Stimulated activated CD8-positive, alpha-beta memory T cell treated with anti-CD3 and anti-CD28 coated beads, Interleukin-2, amount 100 ng/mL, for 48 hours (primary cell): ENCODE results near the gene NPL.

Source experiments
- DNase-seq, 2 donors: peaks; one replicate each; pipeline ENCODE4 v3.0.0-alpha.2; 2020; ENCODE audit warnings: low read depth in 2 of 2

NPL gene, protein sequence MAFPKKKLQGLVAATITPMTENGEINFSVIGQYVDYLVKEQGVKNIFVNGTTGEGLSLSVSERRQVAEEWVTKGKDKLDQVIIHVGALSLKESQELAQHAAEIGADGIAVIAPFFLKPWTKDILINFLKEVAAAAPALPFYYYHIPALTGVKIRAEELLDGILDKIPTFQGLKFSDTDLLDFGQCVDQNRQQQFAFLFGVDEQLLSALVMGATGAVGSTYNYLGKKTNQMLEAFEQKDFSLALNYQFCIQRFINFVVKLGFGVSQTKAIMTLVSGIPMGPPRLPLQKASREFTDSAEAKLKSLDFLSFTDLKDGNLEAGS

DNA sequence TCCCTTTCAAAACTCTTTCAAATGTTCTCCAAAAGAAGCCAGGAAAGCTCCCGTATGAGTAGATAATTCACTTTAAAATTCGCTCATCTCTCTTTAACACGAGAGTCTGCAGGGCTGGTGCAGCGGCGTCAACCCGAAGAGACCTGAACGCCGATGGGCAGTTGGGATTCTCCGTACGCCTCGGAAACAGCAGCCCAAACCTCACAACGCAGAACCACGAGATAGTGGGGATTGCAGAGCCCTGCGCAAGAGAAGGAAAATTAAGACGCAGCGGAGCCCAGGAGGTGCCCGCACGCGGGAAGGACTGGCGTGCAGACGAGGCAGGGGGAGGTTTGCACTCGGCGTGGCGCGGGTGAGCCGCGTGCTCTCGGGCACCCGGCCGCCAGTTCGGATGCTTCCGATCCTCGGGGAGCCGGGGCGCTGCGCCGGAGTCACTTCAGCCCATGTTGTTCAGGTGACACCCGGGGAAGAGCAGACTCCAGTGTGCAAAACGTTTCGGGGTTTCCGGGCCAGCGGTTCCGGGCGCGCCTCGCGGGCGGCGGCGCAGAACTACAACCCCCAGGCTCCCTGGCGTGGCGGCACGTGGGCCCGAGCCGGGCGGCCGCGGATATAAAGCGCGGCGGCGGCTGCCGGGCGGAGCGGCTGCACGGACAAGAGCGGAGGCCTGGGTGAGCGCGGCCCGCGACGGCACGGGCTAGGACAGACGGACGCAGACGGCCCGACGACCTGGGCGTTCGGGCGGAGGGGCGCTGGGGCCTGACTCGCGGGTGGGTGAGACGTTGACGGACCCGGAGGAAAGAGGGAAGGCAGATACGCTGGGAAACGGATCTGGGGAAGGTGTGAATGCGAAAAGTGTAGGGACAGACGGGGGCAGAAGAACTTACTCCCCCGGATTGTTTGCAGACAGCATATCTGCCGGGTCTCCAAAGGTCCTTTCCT lies at the start of gene NPL:
TSS of gene NPL (plus strand) at position 636 of the 939 bp plus-strand sequence. CDS start 4,599 bp downstream, outside the sequence.
- peak; percentile 74 to 77 for DNase-seq

DNA sequence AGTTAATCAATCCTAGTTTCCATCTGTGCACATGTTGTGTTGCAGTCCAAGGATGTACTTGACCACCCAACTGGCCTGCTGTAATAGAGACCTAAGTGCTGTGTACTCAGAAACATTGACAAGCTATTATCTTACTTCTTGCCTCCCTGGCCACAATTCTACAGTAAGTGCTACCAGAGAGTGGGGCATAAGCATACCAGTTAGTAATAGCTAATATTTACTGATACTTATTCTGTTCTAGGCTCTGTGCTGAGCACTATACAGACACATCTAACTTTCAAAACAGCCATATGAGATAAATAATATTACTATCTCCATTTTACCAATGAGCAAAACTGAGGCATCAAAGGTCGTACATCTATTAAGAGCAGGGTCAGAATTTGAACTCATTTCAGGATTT lies 49.5 kb upstream of the NPL start:
- no peak for DNase-seq

DNA sequence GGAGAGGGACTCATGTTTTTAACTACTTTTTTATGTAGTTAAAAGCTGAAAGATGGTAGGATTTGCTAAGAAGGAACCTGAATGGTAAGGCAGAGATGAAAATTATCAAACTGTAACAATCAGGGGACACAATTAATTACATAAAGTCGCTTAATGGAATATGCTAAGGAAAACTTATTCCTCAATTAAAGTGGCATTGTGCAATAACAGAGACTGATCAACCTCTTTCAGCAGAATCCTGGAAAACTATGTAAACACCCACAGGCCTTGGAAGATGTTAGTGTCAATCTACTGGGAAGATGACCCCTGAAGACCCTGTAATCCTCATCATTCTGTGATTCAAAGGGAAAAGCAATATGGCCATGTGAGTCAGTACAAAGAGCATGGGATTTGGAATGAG lies 46.8 kb upstream of the NPL start:
- no peak for DNase-seq

DNA sequence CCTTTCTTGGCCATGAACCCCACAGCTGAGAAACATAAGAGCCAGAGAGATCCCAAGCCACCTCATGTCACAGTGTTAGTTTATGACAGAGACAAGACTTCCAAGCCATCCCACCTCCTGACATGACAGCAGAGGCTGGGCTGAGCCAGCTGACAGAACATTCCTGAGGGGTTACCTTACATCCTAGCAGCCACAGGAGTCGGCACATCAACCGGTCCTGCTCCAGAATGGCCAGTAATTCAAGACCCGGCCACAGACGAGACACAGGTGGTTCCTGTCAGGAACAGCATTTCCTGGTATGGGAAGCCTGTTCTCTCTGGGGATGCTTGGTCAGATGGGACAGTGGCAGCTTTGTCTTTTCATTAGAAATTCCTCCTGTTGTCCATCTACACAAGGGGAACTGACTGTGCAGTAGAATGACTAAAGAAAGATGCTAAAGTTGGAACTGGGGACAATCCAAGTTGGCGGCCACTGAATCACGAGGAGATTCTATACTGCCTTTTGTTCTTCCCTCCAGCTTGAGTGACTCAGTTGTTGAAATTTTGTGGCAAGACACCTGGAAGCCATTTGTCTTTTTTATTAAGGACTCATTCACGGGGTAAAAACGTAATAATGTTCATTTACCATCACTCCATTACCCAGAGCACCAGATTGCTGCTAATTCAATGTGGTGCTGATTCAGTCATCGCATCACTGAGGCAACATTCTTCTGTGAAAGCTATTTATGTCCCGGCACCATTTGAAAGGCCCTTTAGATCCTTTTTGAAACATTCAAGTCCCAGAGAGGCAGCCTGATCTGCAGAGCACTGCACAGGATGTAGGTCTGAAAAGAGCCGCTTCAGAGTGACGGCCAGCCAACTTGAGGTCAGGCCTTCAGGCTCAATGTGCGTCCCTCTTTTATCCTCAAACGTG lies 37.2 kb upstream of the NPL start:
- DNase-seq, result no peak

DNA sequence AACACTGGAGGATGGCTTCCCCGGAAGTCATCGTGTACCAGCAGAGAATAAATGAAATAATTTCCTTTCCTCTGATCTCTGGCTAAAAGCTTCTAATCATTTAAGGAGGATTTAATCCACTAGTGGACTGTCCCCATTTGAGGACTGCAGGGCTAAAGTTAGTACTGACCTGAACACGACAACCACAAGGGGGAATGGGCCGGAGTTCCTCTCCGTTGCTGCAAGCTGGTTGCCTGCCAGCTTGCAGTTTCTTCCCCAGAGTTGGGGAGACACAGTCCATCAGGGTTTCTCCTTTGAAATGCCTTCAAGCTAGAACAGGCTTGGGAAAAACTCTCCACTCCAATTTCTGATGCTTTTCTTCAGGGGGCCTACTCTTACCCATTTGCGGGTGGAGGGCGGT lies 35.5 kb upstream of the NPL start:
- DNase-seq, result no peak

DNA sequence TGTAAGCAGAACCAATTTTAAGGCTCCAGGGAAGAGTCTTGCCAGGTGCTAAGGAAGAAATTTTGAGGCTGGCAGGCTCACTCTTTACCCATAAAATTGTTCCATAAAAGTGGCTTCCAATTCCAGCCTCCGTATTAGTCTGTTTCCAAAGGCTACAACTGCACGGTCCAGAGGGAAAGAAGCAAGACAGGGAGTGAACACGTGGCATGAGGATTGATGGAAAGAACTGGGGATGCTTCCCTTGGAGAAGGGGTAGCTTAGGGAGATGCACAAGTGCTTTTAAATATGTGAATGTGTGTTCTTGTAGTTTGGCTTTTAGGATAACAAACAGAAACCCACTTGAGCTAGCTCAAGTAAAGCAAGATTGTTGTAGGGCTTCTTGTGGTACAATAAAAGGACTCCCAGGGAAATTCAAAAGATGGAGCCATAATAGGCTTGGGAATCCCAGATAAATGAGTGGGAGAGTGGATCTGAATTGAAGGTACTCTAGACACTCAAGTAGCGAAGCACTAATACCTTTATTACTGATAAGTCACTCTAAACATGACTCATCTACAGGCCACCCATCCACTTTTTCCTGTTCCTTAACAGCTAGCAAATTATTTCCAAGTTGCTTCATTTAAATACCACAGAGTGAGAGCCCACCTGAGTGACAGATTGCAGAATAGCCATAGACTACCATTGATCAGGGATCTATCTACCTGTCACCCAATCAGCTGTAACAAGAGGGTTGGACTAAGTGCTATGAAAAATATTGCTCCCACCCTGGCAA lies 34.8 kb upstream of the NPL start:
- DNase-seq, result no peak

DNA sequence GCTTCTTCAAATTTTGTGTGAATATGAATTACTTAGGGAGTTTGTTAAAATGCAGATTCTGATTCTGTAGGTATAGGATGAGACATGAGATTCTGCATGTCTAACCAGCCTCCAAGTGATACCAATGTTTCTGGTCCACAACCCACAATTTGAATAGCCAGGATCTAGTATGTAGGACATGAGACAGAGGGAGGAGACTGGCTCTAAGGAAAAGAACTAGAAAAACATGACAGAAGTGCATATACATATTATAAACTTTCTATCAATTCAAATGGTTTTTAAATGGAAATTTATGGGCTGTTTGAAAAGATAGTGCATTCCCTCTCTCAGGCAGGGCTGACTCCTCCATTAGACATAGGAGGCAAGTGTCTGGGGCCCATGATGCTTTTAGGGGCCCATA lies 33.9 kb upstream of the NPL start:
- DNase-seq, result no peak

DNA sequence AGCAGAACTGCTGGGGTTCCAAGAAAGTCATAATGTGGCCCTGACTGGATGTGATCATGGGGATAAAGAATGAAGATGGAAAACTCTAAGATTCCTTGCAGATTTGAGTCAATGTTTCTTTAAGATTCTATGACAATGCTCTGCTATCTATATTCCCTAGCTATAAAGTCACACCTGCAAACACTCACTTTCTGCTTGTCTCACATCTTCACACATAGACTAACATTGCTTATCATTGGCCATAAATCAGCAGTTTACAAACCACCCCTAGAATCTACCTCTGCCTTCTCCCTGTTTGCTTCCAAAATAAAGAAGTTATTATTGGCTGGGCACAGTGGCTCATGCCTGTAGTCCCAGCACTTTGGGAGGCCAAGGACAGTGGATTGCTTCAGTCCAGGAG lies 33.1 kb upstream of the NPL start:
- DNase-seq, result no peak

DNA sequence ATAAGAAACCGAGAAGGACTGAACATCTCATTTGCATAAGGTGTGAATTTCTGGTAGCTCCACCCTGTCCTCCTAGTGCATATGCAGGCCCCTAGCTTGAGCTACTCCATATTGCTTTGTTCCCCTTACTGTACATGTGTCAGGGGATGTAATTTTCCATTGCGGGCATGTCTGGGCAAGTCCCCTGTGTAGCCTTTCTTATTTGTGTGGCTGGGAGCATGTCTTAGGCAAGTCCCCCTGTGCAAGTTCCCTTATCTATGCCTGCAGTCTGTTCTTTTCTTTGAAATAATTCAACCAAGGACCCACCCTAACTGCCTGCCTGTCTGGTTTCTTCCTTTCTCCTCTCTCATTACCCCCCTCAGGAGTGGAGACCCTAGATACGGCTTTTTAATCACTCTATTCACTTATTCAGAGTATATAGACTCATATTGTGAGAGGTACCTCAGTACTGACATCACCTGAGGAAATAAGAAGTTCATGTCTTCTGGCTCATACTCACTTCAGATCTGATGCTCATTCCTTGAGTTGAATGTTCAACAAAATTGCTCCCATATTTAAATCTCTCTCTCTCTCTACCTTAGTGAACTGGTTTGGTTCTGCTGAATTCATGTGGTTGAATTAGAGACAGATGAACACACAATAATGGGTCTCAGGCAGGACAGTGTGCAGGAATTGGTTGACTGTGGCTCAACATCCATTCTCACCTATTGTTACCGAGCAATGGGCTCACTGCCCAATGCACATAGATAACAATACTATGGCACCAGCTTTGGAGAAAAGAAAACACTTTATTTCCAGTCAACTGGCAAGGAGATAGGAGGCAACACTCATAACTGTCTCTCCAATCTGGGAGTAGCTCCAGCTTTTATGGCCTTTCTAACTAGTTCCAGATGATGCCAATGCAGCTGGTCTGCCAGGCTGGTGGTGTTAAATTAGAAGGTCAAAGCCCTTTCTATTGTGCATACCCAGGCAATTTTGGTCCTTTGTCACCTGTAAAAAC lies 27.9 kb upstream of the NPL start:
- DNase-seq, result no peak

DNA sequence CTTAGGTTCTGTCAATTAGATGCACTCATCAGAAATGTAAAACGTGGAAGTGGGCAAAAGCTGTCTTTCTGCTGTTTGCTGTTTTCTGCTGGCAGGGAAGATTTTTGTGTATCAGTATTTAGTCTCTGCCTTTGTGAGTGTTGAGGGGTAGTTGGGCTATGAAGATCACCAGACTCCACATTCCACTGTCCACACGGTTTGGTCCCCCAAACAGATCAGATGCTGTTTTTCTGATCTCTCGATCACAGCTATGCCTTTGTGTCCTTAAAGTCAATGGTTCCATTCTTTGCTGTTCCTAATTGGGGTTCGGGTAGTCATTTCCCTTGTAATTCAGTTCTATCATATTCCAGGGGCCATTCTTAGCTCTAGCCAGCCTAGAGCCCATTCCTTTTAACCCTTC lies 27.0 kb upstream of the NPL start:
- no peak for DNase-seq

DNA sequence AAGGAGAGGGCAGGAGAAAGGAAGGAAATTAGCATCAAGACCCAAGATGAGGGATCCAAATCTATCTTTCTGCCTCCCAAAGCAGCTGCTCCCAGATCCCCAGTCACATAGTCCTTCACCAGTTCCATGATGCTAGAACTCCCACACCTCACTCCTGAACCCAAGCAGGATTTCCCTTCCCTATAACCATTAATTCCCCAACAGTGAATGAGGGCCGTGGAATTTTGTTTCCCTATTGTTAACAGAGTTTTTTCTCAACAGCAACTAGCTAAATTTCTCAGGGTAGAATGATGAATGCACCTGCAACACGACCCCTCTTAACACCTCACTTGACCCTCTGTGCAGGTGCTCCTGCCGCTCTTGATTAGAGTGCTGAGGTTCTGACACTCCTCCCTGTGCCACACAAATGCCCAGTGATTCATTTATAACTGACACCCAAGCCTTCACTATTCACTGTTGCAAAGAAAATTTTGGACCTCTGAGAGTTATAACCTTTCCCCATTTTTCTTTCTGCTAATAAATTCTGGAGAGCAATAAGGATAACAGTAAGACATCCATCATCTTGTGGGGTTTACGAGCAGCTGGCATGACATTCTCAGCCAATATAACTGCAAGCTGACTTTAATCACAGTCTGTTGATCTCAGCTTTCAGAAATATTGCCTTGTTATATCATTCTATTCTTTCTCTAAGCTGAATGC lies 25.4 kb upstream of the NPL start:
- DNase-seq, result no peak

DNA sequence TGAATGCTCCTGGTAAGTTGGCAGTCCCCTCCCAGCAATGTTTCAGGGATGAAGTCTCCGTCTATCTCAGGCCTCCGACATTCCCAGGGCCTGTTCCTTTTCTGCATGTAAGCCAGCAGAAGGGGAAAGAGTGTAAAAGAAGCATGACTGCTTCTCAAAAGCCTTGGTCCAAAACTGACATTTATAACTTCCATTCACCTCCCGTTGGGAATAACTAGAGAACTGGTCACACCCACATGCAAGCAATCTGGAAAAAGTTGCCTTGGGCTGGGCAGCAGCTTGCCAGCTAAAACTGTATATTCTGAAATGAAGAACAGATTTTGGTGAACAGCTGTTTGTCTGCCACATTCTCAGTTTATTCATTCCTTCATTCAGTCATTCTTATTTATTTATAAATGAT lies 24.2 kb upstream of the NPL start:
- no peak for DNase-seq

DNA sequence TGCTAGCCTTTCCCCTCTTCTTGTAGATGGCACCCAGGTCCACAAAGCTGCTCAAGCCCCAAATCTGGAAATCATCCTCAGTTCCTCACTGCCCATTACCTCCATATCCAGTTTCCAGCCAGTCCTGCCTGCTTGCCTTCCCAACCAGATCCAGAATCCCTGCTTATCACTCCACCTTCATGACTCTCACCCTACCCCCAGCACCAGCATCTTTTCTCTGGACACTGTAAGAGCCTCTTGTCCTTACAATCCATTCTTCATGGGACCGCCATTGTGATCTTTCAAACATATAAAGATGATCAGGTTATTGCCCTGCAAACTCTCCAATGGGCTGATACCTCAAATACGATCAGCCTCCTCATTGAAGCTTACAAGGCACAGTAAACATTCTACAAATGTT lies 23.5 kb upstream of the NPL start:
- no peak for DNase-seq

DNA sequence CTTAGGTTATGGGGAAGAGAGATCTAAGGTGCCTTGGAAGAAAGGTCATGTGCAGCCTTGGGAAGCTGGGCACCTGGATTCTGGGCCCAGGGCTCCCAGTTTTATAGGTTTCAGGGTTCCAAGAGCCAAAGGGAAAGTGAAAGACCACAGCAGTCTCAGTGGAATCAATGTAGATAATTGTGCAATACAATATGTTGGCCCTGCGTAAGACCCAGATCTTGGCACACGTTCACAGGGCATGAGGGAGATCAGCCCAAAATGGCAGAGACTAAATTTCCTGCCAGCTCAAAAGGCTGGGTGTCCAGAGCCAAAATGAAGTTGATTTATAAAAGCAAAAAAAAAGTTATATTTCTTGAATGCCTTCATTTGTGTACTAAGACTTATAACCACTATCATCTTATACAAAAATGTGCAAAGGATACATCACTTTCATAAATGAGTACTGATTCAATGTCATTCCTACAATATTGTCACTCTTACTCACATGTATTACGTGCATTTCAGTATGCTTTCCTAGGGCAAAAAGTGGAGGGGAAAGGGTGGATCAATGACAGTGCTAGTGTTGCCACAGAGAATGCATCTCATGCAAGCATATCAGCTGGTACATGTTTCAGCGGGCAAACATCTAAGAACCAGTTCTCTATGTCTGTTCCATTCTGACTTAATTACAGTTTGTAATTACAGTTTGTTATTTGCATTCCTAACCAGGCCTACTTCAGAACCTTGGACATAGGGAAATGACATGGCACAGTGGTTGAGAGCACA lies 22.5 kb upstream of the NPL start:
- DNase-seq, result no peak

DNA sequence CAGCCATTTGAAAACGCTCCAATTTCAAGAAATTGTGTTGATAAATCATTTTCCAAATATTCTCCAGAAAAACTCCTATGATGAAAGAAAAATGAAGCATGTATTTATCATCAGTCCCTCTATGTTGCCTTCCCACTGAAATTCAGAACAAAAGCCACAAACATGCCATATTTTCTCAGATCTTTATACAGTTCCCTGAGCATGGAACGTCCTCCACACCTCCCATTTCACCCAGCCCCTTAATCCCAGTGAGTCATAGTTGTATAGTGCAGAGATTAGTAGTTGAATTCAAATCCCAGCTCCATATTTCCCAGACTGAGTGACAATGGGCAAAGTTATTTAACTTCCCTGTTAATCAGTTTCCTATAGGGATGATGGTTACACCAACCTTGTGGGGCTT lies 20.6 kb upstream of the NPL start:
- no peak for DNase-seq

DNA sequence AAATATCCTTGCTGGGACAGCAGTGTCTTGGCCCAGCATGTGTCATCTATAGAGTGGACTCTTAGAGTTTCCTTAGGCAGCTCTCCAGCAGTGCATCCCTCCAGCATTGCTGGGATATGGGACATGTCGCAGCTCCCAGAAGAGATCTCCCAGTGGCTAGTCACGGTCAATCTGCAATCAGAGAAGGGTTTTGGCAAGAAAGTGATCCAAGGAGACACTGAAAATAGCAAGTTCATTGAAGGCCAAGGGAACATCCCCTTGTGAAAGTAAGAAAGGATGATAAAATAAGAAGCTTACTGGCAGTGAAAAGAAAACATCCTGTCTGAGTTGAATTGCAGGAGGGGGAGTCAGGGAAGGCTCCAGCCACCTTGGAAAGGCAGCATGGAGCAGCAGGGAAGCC lies 19.3 kb upstream of the NPL start:
- DNase-seq, result no peak

DNA sequence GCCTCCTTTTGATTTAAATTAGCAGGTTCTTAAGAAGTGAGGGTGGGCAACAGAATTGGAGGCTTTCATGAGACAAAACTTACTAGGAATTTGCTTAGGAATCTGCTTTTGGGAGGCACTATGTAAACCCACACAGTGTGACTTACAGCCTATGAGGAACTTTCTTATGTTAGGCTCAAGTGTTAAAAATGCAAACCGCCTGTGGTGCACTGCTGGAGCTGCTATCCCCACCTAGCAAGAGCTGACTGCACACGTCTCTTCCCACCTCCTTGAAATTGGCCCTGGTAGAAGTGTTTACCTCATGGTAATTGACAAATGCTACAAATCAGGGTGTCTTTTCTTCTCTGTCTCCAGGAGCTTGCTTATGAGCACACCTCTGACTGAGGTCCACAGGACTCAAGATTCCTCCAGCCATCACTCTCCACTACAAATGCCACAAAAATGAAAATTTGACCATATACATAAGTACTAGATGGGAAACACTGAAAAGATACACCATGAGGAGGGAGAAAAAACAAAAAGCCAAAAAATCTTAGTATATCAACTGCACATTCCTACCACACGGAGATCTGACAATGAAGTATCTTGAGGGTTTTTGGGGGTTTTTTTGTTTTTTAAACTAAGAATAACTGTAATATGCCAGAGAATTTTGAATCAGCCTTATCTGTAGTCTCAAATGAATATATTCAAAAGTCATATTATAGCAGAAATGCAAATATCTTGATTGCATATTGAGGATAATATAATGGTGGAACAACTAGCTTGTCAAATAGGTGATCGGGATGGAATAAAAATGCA lies 18.2 kb upstream of the NPL start:
- DNase-seq, result no peak

DNA sequence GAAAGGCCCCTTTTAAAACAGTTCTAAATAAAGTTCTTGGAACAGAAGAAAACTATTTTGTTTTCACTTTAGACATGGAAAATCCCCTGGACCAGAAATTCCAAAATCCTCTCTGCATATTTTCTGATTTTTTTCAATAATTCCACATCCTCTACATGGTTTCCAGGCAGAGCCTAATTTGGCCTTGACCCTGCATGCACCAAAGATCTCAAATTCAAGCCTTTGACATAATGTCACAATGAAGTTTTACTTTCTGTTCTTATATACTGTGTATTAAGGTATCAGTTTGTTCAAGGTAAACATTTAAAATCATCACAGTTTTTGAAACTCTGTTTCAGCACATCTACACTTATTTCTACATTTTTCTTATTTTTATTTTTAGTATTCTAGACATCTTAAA lies 12.2 kb upstream of the NPL start:
- no peak for DNase-seq
